Measurements from ENCODE around the gene TMEM273.

The TMEM273 gene

DNA sequence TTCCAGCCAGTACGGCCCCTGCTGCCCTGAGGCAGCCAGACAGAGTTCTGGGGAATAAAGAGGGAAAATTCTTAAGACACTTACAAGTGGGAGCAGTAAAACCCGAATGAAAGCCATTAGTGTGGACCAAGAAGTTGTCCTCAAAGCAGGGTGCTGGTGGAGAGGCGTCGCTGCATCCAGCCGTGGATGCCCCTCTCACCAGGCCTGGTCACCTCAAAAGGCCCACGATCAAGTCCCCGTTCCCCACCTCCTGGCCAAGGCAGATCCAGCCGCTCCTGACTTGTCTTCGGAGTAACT is 73.5 kb downstream of the TMEM273 start:
- no peak for DNase-seq

DNA sequence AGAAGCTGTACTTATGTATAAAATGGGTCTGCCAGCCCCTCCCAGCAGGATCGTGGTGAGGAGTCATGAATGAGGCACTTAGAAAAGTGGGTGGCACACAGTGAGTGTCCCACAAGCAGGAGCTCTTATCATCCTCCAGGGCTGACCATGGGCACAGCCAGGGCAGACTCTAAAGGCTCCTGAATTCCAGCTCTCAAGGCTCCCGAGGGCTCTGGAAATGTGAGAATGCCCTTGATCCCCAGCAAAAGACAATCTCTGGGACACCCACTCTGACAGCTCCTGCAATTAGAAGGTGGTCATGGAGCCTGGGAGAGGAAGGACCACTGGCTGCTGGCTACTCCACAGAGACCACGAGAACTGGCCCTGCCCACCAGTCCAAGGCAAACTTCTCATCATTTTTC is 74.5 kb downstream of the TMEM273 start:
- no peak for DNase-seq

DNA sequence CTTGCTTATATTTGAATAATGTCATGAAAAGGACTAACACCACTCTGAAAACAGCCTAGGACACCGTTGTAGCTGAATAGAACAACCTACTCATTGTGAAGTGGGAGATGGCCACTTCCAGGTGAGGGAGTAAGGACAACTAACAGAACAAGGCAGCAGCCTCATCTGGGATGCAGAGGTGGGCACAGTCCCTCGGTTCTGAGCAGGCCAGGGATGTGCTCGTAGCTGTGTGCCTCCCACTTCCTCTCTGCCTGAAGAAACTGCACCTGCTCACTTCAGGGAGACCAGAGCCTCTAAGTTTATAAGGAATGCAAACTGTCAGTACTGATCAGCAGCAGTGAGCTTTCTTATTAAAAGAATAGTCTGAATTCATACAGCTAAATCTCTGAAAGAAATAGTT is 75.3 kb downstream of the TMEM273 start:
- no peak for DNase-seq

DNA sequence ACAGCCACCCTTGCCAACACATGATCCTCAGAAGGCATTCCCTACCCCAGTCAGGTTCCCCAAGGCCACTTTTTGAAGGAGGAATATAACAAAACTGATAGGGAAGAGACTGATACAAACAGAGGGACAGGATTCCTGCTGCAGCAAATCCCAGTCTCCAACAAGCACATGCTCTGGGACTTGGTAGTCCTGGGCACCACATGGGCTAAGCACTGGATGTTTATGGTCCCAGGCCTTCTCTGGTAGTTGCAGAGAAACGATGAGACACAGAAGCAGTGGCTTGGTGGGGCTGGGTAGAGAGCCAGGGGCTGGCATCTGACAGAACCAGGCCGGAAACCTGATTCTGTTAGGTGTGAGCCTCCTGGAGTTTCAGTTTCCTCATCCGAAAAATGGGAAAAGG is 76.1 kb downstream of the TMEM273 start:
- DNase-seq, result no peak

DNA sequence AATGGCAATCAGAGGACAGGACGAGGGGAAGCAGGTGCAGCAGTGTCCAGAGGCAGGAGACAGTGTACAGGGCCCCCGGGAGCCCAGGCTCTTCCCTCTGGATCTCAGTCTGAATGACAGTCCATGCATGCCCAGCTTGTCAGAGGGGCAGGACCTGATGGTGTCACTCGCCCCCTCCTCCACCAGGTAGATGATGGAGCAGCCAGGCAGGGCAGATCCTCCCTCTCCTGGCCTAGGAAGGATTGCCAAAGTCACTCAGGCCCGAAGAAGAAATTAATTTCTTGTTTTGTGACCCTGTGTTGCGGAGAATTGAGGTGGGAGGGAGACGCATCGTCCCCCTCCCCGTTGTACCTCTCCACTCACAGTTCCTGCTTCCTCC is 76.9 kb downstream of the TMEM273 start:
- no peak for DNase-seq

DNA sequence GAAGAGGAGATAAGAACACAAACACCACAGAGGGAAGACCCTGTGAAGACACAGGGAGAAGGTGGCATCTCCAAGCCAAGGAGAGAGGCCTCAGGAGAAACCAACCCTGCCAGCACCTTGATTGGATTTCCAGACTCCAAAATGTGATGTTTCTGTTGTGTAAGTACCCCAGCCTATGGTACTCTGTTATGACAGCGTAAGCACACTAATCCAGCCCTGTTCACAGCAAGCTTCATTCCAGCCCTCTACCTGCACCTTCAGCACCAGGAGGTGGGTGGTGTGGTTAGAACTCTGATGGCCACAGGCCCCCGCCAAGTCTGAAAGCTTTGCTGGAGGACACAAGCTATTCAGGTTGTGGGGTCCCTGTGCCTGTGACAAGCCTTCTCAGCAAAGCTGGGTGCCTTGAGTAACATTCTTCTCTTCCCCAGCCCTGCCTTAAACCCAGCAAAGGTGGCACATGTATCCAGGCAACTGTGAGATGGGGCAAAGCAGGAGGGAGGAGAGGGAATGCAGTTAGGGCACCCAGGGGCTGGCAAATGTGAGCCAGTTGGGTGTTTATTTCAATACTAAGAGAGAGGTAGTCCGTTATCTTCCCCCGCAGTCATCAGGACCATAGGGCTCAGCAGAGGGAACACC is 77.4 kb downstream of the TMEM273 start:
- DNase-seq, result no peak

DNA sequence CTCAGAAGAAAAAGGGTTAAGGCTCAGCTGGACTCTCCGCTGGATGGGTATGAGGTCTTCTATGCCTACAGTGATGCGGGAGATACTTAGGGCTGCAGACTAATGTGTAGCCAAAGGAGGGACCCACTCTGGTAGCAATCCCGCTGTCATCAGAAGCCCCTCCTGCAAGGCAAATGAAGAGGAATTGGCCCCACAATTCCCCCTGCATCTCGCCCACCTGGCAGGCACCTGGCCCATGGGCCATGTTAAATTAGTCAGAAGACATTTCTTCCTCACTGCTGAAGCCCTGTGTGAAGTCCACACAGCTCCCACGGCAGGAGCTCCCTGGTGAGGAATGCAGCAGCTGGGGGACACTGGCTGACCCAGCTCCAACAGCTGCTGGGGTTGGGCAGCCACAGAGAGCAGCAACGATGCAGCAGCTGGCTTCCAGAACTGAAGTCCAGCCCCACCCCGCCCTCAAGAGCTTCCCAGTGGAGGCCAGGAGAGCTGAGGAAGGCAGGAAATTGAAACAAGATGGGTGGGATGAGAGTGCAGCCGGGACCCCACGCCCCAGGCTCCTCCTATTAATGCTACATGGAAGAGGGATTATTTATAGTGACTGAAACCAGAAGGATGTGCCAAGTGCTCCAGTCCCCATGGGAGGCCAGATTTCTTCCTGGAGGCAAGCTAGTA is 78.4 kb downstream of the TMEM273 start:
- no peak for DNase-seq

DNA sequence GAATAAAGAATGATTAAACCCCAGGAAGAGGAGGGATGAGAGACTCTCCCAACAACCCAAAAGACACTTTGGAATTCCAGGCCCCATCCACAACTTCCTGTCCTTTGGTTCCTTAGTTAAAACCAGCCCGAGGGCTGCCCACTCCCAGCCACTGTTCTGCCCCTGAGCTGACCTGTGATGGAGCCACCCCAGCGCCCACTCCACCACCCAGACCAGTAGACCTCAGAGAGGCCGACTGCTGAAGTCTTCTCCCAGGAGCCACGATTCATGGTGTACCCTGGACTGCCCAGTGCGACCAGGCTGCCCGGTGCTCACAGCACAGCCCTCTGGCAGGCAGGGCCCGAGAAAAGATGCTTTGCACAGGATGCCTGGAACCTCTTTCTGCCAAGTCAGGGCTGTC is 79.5 kb downstream of the TMEM273 start:
- no peak for DNase-seq

DNA sequence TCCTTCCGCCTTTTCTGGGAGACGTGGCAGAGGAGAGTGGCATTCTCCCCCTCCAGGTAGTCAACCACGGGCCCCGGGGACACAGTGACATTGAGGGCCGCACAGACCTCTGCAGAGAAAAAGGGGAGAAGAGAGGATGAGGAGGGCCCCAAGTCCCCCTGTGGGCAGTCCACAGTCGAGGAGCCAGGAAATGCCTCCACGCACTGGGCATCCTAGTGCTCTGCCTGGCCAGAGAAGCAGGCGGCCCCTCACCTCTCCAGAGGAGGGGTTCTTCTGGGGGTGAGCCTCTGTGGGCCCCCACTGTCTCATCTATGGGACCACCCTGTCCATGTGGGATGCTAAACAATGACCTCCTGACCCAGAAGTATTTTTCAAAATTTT is 80.3 kb downstream of the TMEM273 start:
- no peak for DNase-seq

DNA sequence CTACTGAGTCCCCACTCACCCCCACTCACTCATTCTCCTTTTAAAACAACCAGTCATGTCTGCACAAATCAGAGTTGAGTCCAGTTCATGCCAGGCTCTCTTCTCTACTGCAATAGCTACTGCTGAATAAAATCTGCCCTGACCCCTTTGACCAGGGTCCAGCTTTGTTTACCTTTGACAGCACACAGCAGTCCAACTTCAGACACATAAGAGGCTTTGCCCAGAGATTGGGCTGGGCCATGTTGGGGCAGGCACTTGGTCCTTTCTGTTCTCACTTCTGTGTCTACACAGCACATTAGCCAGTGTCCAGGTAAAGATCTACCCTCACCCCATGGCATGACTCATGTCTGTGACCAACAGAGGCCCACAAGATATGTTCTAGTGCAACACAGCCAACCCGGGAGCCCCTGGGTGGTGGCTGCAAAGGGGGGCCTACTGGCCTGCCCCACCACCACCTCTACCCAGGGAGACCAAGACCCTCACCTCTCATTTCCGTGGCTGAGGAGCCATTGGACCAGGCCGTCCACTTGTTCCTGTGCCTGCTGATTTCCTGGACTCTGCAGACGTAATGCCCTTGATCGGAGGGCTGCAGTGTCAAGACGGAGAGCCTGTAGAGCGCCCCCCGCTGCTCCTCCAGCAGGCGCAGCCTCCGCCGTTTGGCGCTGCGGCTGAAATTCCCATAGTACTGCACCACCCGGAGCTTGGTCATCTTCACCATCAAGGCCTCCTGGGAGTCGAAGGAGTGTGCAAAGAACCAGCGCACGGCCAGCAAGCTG is 80.9 kb downstream of the TMEM273 start:
- DNase-seq, result no peak

DNA sequence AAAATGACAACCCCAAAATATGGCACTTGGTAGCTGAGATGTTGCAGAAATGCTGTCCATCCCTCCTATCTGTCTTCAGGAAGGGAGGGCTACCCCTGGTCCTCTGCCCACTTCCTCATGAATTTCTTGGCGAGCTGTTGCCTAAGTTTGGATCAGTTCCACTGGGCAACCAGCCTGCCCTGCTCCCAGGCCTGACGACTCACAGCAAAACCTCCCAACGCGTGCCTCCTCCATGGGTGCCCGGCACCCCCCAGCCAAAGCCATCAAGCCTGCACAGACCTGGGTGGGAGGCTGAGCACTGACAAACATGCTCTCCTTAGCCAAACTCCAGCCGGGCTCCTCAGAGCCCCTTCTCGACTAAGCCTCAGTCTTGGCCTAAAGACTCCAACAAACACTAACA is 81.7 kb downstream of the TMEM273 start:
- no peak for DNase-seq

DNA sequence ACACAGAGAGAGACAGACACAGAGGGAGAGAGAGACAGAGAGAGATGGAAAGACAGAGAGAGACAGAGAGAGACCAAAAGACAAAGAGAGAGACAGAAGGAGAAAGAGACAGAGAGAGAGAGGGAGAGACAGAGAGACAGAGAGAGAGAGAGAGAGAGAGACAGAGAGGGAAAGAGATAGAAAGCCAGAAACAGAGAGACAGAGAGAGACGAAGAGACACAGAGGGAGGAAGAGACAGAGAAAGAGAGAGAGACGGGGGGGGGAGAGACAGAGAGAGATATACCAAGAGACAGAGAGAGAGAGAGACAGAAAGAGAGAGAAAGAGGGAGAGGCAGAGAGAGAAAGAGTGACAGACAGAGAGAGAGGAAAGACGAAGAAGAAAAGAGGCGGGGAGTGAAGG is 83.1 kb downstream of the TMEM273 start:
- DNase-seq, result no peak
